SH-SY5Y (cell line): ENCODE measurements around the gene CLRN3.

Experiments used
- GATA2 ChIP-seq: IDR thresholded peaks from 2 replicates; pipeline ENCODE4 v1.6.1; 2011; ENCODE audit warnings: mild to moderate bottlenecking, low read depth, low read length
- GATA3 ChIP-seq: IDR thresholded peaks from 2 replicates; pipeline ENCODE4 v1.6.1; 2011; ENCODE audit warnings: low read depth, mild to moderate bottlenecking, low read length, moderate library complexity

- TF ChIP-seq GATA2: no peak
- TF ChIP-seq GATA3: no peak
These were observed 15.6 kb upstream of the CLRN3 start for GRCh38 chr10:127908106-127908958.
